Activated T-helper 1 cell treated with anti-CD3 and anti-CD28 coated beads, Interleukin-12 subunit alpha, Interleukin-12 subunit beta, Interleukin-2, Interleukin-4 antibody, amounts not matched to agents 30 ng/mL and 10 ng/mL and 1 ng/mL, durations not matched to agents 14 hours and 24 hours and 36 hours (primary cell): ENCODE results near the gene MRGPRX2. TPM values are rescaled to one million over a fixed set of nuclear protein-coding genes. Genes with fewer than 3 reads are reported as not detected.

Experiments
- DNase-seq: peaks from one replicate; pipeline ENCODE4 v3.0.0; 2021; ENCODE audit warnings: low spot score
- H3K27ac Mint-ChIP-seq: one replicate; pipeline ENCODE4 v1.8.0; 2021; ENCODE audit warnings: mild to moderate bottlenecking, mixed read lengths
- H3K27me3 Mint-ChIP-seq: one replicate; pipeline ENCODE4 v1.8.0; 2022; ENCODE audit warnings: mild to moderate bottlenecking, moderate library complexity, mixed read lengths; ENCODE audit not compliant: insufficient read depth
- H3K36me3 Mint-ChIP-seq: one replicate; pipeline ENCODE4 v1.8.0; 2021; ENCODE audit warnings: low read depth, mixed read lengths
- H3K4me1 Mint-ChIP-seq: one replicate; pipeline ENCODE4 v1.8.0; 2021; ENCODE audit warnings: low read depth, mixed read lengths
- H3K4me3 Mint-ChIP-seq: one replicate; pipeline ENCODE4 v1.8.0; 2021; ENCODE audit warnings: mild to moderate bottlenecking, moderate library complexity, mixed read lengths
- H3K9me3 Mint-ChIP-seq: one replicate; pipeline ENCODE4 v1.8.0; 2021; ENCODE audit warnings: mixed read lengths
- intact Hi-C: fragments of 100-400 bp; cut with micrococcal nuclease; formaldehyde crosslinking; loops from one replicate; pipeline ENCODE4 v1.15.1; 2024
- total RNA-seq: library from RNA; stranded (reverse); gene quantifications from 2 replicates; pipeline ENCODE4 v1.2.3, GENCODE V29; 2022

Gene MRGPRX2
- total RNA-seq, 1 donor from 2014 or later: 0.13 TPM

- no peak for DNase-seq
- H3K27ac Mint-ChIP-seq: no peak overlapping the region
- H3K27me3 Mint-ChIP-seq: peaks cover 20% of the 10 kb centered on the region
- intact Hi-C loops: no loop called here
- no peak overlapping the region for H3K4me3 Mint-ChIP-seq
- no peaks in the 10 kb centered on the region for H3K4me1 Mint-ChIP-seq
- H3K36me3 Mint-ChIP-seq: no peaks in the 10 kb centered on the region
- H3K9me3 Mint-ChIP-seq: no peaks in the 10 kb centered on the region
Observed at GRCh38 chr11:19088791-19089190, 28.3 kb upstream of the MRGPRX2 start.

- Mint-ChIP-seq H3K36me3 (no peaks in the 10 kb centered on the region), H3K27ac (no peak overlapping the region), H3K4me1 (no peaks in the 10 kb centered on the region), H3K4me3 (no peak overlapping the region), H3K9me3 (no peaks in the 10 kb centered on the region), H3K27me3 (peaks cover 15% of the 10 kb centered on the region)
- intact Hi-C loops: no loop called here
- no peak for DNase-seq
Observed at GRCh38 chr11:19087658-19088057, 27.1 kb upstream of the MRGPRX2 start.

- Mint-ChIP-seq H3K27me3 (peaks cover 4% of the 10 kb centered on the region), H3K9me3 (no peaks in the 10 kb centered on the region), H3K36me3 (no peaks in the 10 kb centered on the region), H3K4me3 (no peak overlapping the region), H3K4me1 (no peaks in the 10 kb centered on the region), H3K27ac (no peak overlapping the region)
- no peak for DNase-seq
- intact Hi-C loops: loop anchor here (5.0 kb wide), 1 partner anchor 1133 kb away; no protein-coding TSS in a partner anchor
Observed at GRCh38 chr11:19084661-19085315, 24.3 kb upstream of the MRGPRX2 start.

- Mint-ChIP-seq H3K36me3 (no peaks in the 10 kb centered on the region), H3K27me3 (peaks cover 5% of the 10 kb centered on the region), H3K4me3 (no peak overlapping the region), H3K9me3 (no peaks in the 10 kb centered on the region), H3K4me1 (no peaks in the 10 kb centered on the region), H3K27ac (no peak overlapping the region)
- intact Hi-C loops: loop anchor here (5.0 kb wide), 1 partner anchor 1134 kb away; no protein-coding TSS in a partner anchor
- no peak for DNase-seq
Observed at GRCh38 chr11:19083166-19083565, 22.6 kb upstream of the MRGPRX2 start.

- H3K4me1 Mint-ChIP-seq: no peaks in the 10 kb centered on the region
- no peak for DNase-seq
- intact Hi-C loops: loop anchor here (5.0 kb wide), 1 partner anchor 1137 kb away; no protein-coding TSS in a partner anchor
- no peaks in the 10 kb centered on the region for H3K9me3 Mint-ChIP-seq
- H3K4me3 Mint-ChIP-seq: no peak overlapping the region
- H3K36me3 Mint-ChIP-seq: no peaks in the 10 kb centered on the region
- H3K27me3 Mint-ChIP-seq: peaks cover 11% of the 10 kb centered on the region
- no peak overlapping the region for H3K27ac Mint-ChIP-seq
Observed at GRCh38 chr11:19080579-19080993, 20.1 kb upstream of the MRGPRX2 start.

- intact Hi-C loops: loop anchor here (5.0 to 10.0 kb wide), 2 partner anchors 85 to 1137 kb away; no protein-coding TSS in a partner anchor
Observed at GRCh38 chr11:19079643-19080440, 19.3 kb upstream of the MRGPRX2 start.

GRCh38 chr11:19077965-19078364 lies 17.4 kb upstream of the MRGPRX2 start:
- H3K4me3 Mint-ChIP-seq: no peak overlapping the region
- no peak overlapping the region for H3K27ac Mint-ChIP-seq
- intact Hi-C loops: loop anchor here (2.0 to 10.0 kb wide), 2 partner anchors 87 to 165 kb away; no protein-coding TSS in a partner anchor
- no peaks in the 10 kb centered on the region for H3K9me3 Mint-ChIP-seq
- no peaks in the 10 kb centered on the region for H3K36me3 Mint-ChIP-seq
- no peaks in the 10 kb centered on the region for H3K4me1 Mint-ChIP-seq
- H3K27me3 Mint-ChIP-seq: peaks cover 9% of the 10 kb centered on the region
- no peak for DNase-seq

More at GRCh38 chr11:19079643-19080440, 19.3 kb upstream of the MRGPRX2 start:
- Mint-ChIP-seq H3K9me3 (no peaks in the 10 kb centered on the region), H3K27me3 (peaks cover 11% of the 10 kb centered on the region), H3K4me3 (no peak overlapping the region), H3K36me3 (no peaks in the 10 kb centered on the region), H3K27ac (no peak overlapping the region), H3K4me1 (no peaks in the 10 kb centered on the region)
- no peak for DNase-seq

- Mint-ChIP-seq H3K27me3 (peaks cover 9% of the 10 kb centered on the region), H3K36me3 (no peaks in the 10 kb centered on the region), H3K4me1 (no peaks in the 10 kb centered on the region), H3K9me3 (no peaks in the 10 kb centered on the region), H3K27ac (no peak overlapping the region), H3K4me3 (no peak overlapping the region)
- intact Hi-C loops: loop anchor here (2.0 to 10.0 kb wide), 2 partner anchors 88 to 166 kb away; no protein-coding TSS in a partner anchor
- DNase-seq: peak; percentile 49
Observed at GRCh38 chr11:19076744-19077589, 16.4 kb upstream of the MRGPRX2 start.

GRCh38 chr11:19075636-19076035 lies 15.1 kb upstream of the MRGPRX2 start:
- H3K36me3 Mint-ChIP-seq: no peaks in the 10 kb centered on the region
- intact Hi-C loops: loop anchor here (2.0 to 10.0 kb wide), 2 partner anchors 89 to 167 kb away; no protein-coding TSS in a partner anchor
- no peak overlapping the region for H3K27ac Mint-ChIP-seq
- no peak overlapping the region for H3K4me3 Mint-ChIP-seq
- DNase-seq: no peak
- peaks cover 10% of the 10 kb centered on the region for H3K27me3 Mint-ChIP-seq
- peaks cover 6% of the 10 kb centered on the region for H3K4me1 Mint-ChIP-seq
- no peaks in the 10 kb centered on the region for H3K9me3 Mint-ChIP-seq

- Mint-ChIP-seq H3K36me3 (no peaks in the 10 kb centered on the region), H3K9me3 (peaks cover 6% of the 10 kb centered on the region), H3K27me3 (peaks cover 22% of the 10 kb centered on the region), H3K27ac (no peak overlapping the region), H3K4me3 (no peak overlapping the region), H3K4me1 (peaks cover 6% of the 10 kb centered on the region)
- intact Hi-C loops: loop anchor here (10.0 kb wide), 1 partner anchor 91 kb away; no protein-coding TSS in a partner anchor
- DNase-seq: no peak
Observed at GRCh38 chr11:19073454-19074415, 13.2 kb upstream of the MRGPRX2 start.

GRCh38 chr11:19072464-19072863 lies 11.9 kb upstream of the MRGPRX2 start:
- Mint-ChIP-seq H3K27me3 (peaks cover 15% of the 10 kb centered on the region), H3K4me3 (no peak overlapping the region), H3K36me3 (no peaks in the 10 kb centered on the region), H3K9me3 (peaks cover 6% of the 10 kb centered on the region), H3K4me1 (peaks cover 6% of the 10 kb centered on the region), H3K27ac (no peak overlapping the region)
- no peak for DNase-seq
- intact Hi-C loops: loop anchor here (10.0 kb wide), 1 partner anchor 92 kb away; no protein-coding TSS in a partner anchor
